ENCODE results near the gene SYNDIG1. TPM values are rescaled to one million over a fixed set of nuclear protein-coding genes. Genes with fewer than 3 reads are reported as not detected.

The SYNDIG1 gene
- total RNA-seq, 2 experiments from 2014 or later = not detected

DNA sequence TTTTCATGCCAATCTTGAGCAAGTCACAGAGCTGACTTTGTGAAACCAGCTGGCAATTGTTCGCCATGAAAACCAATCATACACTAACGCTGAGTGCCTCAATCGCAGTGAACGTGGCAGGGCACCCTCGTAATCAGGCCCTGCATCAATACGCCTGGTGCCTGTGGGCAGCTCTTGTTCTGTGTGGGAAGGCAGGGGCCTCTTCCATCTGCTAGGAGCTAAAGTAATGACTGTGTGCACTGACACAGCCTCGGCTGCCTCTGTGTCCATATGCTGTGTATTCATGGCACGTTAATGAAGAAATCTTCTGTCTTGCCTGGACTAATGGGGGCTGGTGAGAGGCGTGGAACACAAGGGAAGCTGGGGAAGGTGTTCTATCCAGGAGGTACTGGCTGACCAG is 27.8 kb upstream of the SYNDIG1 start:
- no peaks in the 10 kb centered on the region for H3K27me3 Mint-ChIP-seq
- DNase-seq = no peak
- no peak overlapping the region for H3K4me3 Mint-ChIP-seq
- H3K9me3 Mint-ChIP-seq = no peaks in the 10 kb centered on the region
- H3K36me3 Mint-ChIP-seq = no peaks in the 10 kb centered on the region
- no peak overlapping the region for H3K27ac Mint-ChIP-seq
- H3K4me1 Mint-ChIP-seq = no peaks in the 10 kb centered on the region

DNA sequence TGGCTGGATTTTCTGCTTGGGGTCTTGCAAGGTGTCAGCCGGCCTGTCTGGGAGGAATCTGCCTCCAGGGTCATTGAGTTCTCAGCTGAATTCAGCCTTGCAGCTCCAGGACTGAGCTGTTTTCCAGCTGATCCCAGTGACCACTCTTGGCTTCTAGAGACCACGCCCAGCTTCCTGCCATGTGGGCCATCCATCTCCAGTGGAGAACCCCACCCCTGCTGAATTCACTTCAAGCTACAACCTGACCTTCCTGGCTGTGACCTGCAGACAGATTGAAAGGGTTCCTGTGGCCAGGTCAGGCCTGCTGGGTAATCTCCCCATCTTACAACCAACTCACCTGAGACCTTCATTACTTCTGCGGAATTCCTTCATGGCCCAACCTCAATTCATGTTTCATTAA is 26.5 kb upstream of the SYNDIG1 start:
- Mint-ChIP-seq H3K4me3 (no peak overlapping the region), H3K36me3 (no peaks in the 10 kb centered on the region), H3K9me3 (no peaks in the 10 kb centered on the region)

DNA sequence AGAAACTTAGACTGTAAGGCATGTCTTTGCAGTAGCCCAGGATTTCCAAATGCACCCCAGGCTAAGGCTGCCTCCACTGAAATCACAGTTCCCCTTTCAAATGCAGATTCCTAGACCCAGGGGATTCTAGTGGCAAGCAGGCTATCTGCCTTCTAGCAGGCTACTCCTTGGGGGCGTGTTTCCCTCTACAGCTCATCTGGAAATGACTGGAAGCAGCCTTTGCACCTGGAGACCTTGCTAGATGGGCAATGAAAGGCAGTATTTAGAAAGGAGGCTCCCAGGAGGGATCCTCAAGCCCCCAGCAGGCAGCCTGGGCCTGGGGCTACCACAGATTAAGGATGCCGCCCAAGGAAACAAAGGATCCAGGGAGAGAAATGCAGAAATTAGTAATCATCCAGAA is 26.0 kb upstream of the SYNDIG1 start:
- DNase-seq = no peak
- H3K4me1 Mint-ChIP-seq = no peaks in the 10 kb centered on the region

More for the DNA sequence above, 26.5 kb upstream of the SYNDIG1 start:
- Mint-ChIP-seq H3K27ac (no peak overlapping the region), H3K27me3 (no peaks in the 10 kb centered on the region), H3K4me1 (no peaks in the 10 kb centered on the region)
- no peak for DNase-seq

DNA sequence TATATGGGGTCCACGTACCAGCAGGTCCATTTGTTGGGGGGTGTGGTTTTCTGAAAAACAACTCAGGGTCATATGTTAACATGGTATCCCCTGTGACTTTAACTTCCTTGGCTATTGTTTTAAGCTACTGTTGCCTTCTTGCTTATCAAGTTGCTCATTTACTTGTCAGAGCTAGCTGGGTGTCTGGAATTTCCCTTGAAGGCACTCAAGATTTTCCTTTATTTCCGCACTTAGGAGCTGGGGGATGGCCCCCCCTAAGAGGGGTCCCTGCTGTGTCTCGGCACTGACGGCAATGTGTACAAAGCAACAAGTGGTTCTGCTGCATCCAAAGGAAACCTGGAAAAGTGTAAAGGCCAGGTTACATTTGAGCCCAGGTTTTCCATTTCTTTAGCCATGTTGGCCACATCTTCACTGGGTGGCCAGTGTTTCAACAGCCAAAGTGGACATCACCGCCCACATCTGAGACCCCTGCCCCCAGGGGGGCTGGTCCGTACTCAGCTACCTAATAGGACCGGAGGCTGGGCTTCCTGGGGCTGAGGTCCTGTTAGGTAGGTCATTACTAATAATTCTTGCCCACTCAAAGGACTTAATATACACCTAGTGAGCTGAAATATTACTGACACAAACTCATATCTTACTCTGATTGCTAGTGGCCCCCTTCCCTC is 24.8 kb upstream of the SYNDIG1 start:
- Mint-ChIP-seq H3K27ac (no peak overlapping the region), H3K4me3 (no peak overlapping the region), H3K36me3 (no peaks in the 10 kb centered on the region), H3K27me3 (no peaks in the 10 kb centered on the region), H3K4me1 (no peaks in the 10 kb centered on the region), H3K9me3 (no peaks in the 10 kb centered on the region)
- DNase-seq = no peak

More for the DNA sequence above, 26.0 kb upstream of the SYNDIG1 start:
- no peak overlapping the region for H3K27ac Mint-ChIP-seq
- H3K36me3 Mint-ChIP-seq = no peaks in the 10 kb centered on the region
- H3K27me3 Mint-ChIP-seq = no peaks in the 10 kb centered on the region
- no peaks in the 10 kb centered on the region for H3K9me3 Mint-ChIP-seq
- no peak overlapping the region for H3K4me3 Mint-ChIP-seq

DNA sequence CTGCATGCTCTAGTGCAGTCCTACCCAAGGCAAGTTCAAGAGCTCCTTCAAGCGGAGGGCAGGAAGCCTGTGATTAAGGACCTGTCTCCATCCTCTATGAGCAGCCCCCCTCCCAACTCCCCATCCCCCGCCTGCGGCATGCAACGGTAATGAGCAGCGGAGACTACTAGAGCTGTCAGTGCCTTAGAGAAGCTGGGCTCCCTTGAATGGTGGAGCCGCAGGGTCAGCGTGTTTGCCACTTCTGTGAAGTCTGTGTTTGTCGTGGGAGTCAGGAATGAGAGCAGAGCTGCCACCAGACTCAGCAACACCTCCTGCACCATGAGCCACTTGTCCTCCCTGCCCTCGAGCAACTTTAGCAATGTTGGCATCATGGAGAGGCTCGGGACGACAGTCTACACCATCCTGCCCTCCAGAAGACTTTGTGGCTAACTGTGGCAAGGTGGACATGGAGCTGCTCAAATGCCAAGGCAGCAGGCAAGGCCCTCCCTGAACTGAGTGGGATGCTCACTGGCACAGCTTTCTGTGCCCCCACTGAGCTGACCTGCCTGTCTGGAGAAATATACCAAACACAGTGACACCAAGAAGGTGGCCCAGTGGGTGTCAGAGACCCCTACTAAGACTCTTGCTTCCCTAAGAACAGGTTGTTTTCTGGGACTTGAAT is 23.8 kb upstream of the SYNDIG1 start:
- Mint-ChIP-seq H3K4me3 (no peak overlapping the region), H3K27me3 (no peaks in the 10 kb centered on the region), H3K27ac (no peak overlapping the region), H3K9me3 (no peaks in the 10 kb centered on the region), H3K4me1 (no peaks in the 10 kb centered on the region), H3K36me3 (no peaks in the 10 kb centered on the region)
- DNase-seq = no peak

DNA sequence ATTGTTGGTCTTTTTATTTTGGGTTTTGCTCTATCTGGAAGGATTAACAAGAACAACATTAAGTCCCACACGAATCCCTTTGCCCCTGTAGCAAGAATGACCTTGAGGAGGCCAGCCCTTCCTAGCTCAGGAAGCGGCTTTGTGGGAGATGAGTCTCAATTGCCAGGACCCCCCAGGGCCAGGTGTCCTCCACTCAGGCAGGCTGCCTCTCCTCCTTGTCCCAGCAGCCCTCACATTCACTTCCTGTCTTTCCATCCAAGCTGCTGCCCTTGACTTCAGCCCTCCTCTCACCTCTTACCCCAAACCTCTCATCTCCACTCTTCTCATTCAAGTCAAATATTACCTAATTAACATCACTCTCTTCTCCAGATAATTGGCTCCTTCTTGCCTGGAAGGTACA is 22.6 kb upstream of the SYNDIG1 start:
- no peaks in the 10 kb centered on the region for H3K4me1 Mint-ChIP-seq
- H3K9me3 Mint-ChIP-seq = no peaks in the 10 kb centered on the region
- H3K27me3 Mint-ChIP-seq = no peaks in the 10 kb centered on the region
- no peaks in the 10 kb centered on the region for H3K36me3 Mint-ChIP-seq
- H3K4me3 Mint-ChIP-seq = no peak overlapping the region
- no peak for DNase-seq
- H3K27ac Mint-ChIP-seq = no peak overlapping the region

DNA sequence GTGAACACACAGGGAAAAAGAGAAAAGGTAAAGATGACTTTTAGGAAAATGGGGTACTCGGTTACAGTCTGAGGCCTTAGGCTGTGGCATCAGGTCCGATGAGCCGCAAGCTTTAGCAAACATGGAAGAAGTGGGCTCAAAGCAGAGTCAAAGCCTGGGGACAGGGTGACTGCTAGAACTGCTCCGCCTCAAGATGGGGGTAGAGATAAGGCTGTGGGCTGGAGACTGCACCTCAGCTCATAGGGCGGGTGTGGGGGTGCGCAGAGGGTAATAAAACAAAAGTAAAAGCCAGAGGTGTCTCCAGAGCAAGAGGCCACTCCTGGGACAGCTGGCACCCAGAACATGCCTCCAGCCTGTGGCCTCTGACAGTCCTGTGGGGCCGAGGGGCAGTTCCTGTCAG is 21.3 kb upstream of the SYNDIG1 start:
- H3K4me1 Mint-ChIP-seq = no peaks in the 10 kb centered on the region
- H3K9me3 Mint-ChIP-seq = no peaks in the 10 kb centered on the region
- H3K27ac Mint-ChIP-seq = no peak overlapping the region
- no peaks in the 10 kb centered on the region for H3K36me3 Mint-ChIP-seq
- no peak for DNase-seq
- no peaks in the 10 kb centered on the region for H3K27me3 Mint-ChIP-seq
- no peak overlapping the region for H3K4me3 Mint-ChIP-seq

DNA sequence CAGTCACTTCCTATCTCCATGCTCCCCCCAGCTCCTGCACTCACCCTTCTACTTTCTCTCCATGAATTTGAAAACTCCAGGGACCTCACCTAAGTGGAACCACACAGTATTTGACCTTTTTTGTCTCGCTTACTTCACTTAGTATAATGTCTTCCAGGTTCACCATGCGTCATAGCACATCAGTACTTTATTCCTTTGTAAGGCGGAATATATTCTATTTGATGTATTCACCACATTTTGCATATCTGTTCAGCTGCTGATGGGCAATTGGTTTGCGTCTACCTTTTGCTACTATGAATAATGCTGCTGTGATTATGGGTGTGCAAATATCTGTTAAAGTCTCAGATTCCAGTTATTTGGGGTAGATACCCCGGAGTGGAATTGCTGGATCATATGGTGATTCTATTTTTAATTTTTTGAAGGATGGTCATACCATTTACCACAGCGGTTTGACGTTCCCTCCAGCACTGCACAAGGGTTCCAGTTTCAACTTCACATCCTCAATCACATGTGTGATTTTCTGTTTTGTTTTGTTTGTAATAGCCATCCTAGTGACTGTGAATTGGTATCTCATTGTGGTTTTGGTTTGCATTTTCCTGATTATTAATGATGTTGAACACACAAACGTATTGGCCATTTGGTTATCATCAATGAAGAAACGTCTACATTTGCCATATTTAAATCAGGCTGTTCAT is 20.3 kb upstream of the SYNDIG1 start:
- H3K4me1 Mint-ChIP-seq = peaks cover 4% of the 10 kb centered on the region
- H3K9me3 Mint-ChIP-seq = no peaks in the 10 kb centered on the region

DNA sequence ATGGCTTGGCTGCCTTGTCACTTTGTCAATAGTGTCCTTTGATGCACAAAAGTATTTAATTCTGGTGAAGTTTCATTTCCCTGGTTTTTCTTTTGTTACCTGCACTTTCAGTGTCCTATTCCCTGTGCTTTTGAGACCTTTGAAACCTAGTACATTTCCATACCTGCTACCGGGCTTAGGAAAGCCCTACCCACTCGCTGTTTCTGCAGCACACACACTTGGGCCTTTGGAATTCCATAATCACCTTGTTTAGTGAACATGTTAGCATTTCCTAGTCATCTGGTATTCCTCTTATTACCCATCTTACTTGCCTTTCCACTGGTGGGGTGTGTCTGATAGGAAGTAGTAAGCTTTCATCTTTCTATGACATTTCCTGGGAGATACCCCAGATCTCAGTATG is 19.3 kb upstream of the SYNDIG1 start:
- H3K36me3 Mint-ChIP-seq = no peaks in the 10 kb centered on the region
- H3K27me3 Mint-ChIP-seq = no peaks in the 10 kb centered on the region
- no peak for DNase-seq
- H3K4me3 Mint-ChIP-seq = no peak overlapping the region
- H3K27ac Mint-ChIP-seq = no peak overlapping the region
- peaks cover 4% of the 10 kb centered on the region for H3K4me1 Mint-ChIP-seq
- no peaks in the 10 kb centered on the region for H3K9me3 Mint-ChIP-seq

More for the DNA sequence above, 20.3 kb upstream of the SYNDIG1 start:
- H3K36me3 Mint-ChIP-seq = no peaks in the 10 kb centered on the region
- no peaks in the 10 kb centered on the region for H3K27me3 Mint-ChIP-seq
- no peak for DNase-seq
- no peak overlapping the region for H3K27ac Mint-ChIP-seq
- H3K4me3 Mint-ChIP-seq = no peak overlapping the region

DNA sequence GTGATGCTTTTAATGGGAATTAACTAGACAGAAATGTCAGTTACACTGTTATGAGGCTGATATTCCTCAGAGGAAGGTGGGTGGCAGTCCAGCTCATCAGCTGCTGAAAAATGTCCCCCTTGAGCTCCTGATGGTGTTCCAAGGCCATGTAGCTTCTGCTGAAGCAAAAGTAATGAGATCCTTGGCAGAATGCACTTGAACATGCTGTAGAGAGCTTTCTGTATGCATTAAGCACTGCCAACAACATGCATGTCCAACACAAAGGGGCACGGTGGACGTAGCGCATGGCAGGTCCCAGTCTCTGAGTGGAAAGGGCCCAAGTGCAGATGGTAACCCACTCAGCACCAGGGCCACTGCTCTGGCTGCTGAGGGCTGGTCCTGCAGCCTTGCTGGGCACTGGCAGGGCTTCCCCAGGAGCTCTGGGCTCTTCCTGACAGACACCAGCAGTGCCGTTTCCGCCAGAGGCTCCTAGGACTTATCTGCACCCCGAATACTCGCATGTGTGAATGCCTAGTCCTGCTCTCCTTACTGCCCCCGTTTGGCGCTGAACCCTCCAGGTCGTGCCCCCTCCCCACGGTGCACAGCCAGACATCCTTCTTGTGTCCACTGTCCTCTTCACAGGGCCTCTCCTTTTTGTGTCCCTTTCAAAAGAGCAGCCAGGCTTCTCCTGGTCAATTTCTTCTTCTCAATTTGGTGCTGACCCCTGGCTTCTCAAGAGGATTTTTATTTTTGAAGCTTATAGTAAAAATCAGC is 18.6 kb upstream of the SYNDIG1 start:
- H3K4me3 Mint-ChIP-seq = no peak overlapping the region
- no peak overlapping the region for H3K27ac Mint-ChIP-seq
- no peaks in the 10 kb centered on the region for H3K27me3 Mint-ChIP-seq
- H3K4me1 Mint-ChIP-seq = peaks cover 4% of the 10 kb centered on the region
- no peaks in the 10 kb centered on the region for H3K36me3 Mint-ChIP-seq
- DNase-seq = no peak
- H3K9me3 Mint-ChIP-seq = no peaks in the 10 kb centered on the region

DNA sequence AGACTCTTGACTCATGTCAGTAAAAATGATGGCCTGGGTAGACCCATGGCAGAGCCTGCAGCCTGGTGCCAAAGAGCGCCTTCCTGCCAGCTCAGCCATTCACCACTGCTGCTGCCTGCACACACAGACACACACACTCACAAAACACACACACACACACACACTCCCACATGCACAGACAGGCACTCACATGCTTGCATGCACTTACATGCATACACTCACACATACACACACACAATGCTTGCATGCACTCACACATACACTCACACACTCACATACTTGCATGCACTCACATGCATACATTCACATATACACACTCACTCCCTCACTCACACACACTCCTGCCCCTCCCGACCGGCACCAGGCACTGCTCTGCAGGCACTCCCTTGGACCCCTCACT is 18.0 kb upstream of the SYNDIG1 start:
- Mint-ChIP-seq H3K27ac (no peak overlapping the region), H3K9me3 (no peaks in the 10 kb centered on the region), H3K4me1 (peaks cover 4% of the 10 kb centered on the region), H3K36me3 (no peaks in the 10 kb centered on the region), H3K4me3 (no peak overlapping the region), H3K27me3 (no peaks in the 10 kb centered on the region)
- no peak for DNase-seq

DNA sequence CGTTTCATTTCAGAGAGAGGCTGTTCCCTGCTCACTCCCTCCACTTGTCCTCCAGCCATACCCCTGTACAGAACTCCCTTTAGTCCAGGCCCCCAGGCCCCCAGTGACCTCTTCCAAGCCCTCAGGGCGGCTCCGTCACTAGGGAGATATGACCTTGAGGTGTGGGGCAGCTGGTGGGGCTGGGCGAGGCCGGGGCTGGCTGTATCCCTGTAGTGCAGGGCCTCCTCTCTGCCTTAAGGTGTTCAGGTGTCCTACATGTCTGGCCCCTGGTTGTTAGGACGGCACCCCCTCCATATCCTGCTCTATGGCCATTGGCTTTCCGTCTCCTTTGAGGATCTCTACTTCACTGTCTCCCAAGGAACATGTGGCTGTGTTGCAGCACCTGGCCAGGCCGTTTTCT is 17.4 kb upstream of the SYNDIG1 start:
- peaks cover 4% of the 10 kb centered on the region for H3K4me1 Mint-ChIP-seq
- H3K9me3 Mint-ChIP-seq = no peaks in the 10 kb centered on the region

DNA sequence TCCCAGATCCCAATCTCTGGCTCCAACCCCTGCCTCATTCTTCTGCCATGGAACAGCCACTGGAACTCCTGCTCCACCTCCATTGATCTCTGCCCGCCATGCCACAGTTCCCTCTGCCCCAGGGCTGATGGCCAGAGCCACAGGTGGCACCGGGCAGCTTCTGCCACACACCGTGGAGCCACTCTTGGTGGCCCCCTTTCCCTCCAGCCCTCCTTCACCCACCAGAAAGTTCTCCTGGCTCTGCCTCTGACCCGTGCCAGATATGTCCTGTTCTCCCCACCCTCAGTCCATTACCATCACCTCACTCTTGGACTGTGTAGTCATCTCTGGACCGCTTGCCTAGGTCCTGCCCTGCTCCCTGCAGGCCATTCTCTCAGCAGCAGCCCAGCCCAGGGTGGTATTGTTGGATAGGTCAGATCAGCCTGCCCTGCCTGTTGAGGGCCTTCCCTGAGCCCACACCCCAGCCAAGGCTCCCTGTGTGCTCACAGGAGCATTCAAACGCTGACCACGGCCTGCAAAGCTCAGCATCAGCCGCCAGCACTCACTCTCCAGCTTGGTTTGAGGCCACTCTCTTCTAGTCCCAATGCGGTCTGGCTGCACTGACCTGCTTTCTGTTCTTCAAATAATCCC is 16.8 kb upstream of the SYNDIG1 start:
- Mint-ChIP-seq H3K9me3 (no peaks in the 10 kb centered on the region), H3K27ac (no peak overlapping the region), H3K4me3 (no peak overlapping the region), H3K4me1 (peaks cover 4% of the 10 kb centered on the region), H3K27me3 (no peaks in the 10 kb centered on the region), H3K36me3 (no peaks in the 10 kb centered on the region)
- DNase-seq = no peak

More for the DNA sequence above, 17.4 kb upstream of the SYNDIG1 start:
- no peak overlapping the region for H3K4me3 Mint-ChIP-seq
- no peak overlapping the region for H3K27ac Mint-ChIP-seq
- DNase-seq = no peak
- no peaks in the 10 kb centered on the region for H3K36me3 Mint-ChIP-seq
- H3K27me3 Mint-ChIP-seq = no peaks in the 10 kb centered on the region

DNA sequence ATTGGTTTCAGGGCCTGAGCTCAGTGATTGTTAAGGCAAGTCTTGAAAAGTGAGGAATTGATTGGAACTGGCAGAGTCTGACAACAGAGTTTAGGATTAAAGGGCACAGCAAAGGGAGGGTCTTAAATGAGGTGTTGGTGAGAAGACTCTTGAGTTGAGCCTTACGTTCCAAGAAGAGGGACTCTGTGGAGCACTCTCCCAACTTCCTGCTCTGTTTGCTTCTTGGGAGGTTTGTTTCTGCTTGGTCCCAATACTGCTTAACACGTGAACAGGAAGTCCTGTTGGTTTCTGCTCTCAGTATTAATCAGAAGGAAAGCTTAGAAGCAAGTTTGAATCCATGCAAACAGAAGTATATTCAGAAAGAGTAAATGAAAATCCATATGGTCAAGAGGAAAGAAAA is 15.6 kb upstream of the SYNDIG1 start:
- H3K4me1 Mint-ChIP-seq = peaks cover 4% of the 10 kb centered on the region
- H3K4me3 Mint-ChIP-seq = no peak overlapping the region
- DNase-seq = no peak

DNA sequence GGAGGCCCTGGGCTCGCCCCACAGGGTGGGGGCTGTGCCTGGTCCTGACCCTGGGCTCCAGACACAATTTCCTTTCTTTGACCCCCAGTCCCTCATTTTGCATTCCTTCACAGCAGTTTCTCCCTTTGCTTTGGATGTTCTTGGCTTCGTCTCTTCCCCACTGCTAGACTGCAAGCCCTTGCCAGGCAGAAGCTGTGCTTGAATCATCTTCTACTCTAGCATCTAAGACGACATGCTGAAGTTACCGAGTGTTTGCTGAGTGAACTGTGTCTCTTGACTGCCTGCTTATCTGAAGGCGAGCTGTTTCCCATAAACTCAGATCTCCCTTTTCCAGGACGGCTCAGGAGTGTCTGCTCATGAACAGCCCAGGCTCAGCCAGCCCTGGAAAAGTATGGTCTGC is 14.3 kb upstream of the SYNDIG1 start:
- Mint-ChIP-seq H3K9me3 (no peaks in the 10 kb centered on the region), H3K27me3 (no peaks in the 10 kb centered on the region), H3K4me1 (peaks cover 4% of the 10 kb centered on the region), H3K4me3 (no peak overlapping the region), H3K36me3 (no peaks in the 10 kb centered on the region), H3K27ac (no peak overlapping the region)
- DNase-seq = no peak

More for the DNA sequence above, 15.6 kb upstream of the SYNDIG1 start:
- Mint-ChIP-seq H3K9me3 (no peaks in the 10 kb centered on the region), H3K27ac (no peak overlapping the region), H3K36me3 (no peaks in the 10 kb centered on the region), H3K27me3 (no peaks in the 10 kb centered on the region)

Measured in activated naive CD8-positive, alpha-beta T cell treated with anti-CD3 and anti-CD28 coated beads for 36 hours (primary cell).